Transverse colon (tissue), 3 donors: ENCODE measurements around the gene DLG2.

Experiments used
- POLR2A ChIP-seq: fragments of 450-650 bp; IDR thresholded peaks from one replicate; pipeline ENCODE4 v1.6.1; 2016; ENCODE audit warnings: antibody characterized with exemption, mild to moderate bottlenecking, moderate library complexity
- TF ChIP-seq, protein P1 (sequence below), 5 experiments: fragments of 200-600 bp in 3 of 5; fragments of 450-650 bp in 2 of 5; sonication (generic) in 3 of 5; IDR thresholded peaks; 1 replicate in 2 of 5; 2 replicates in 3 of 5; pipeline ENCODE4 v1.5.1; 2016 to 2017; ENCODE audit warnings: antibody characterized with exemption in 5 of 5, inconsistent platforms in 3 of 5, mild to moderate bottlenecking in 2 of 5, moderate library complexity in 1 of 5

DNA sequence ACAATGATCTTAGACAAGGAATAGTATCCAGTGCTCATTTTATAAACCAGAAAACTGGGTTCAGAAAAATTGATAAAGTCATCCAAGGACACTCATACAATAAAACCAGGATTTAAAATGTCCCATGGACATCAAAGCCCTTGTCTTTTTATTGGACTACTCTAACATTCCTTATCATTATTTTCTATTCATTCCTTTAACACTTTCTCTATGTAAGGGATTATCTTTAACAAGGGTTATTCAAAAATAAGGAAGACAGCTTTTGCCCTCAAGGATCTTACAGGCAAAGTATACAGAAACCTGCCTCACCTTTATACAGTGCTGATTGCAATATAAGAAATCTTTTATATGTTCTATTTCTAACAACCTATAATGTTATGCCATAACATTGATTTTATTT lies 790.8 kb downstream of the DLG2 start:
- TF ChIP-seq, protein P1, sequence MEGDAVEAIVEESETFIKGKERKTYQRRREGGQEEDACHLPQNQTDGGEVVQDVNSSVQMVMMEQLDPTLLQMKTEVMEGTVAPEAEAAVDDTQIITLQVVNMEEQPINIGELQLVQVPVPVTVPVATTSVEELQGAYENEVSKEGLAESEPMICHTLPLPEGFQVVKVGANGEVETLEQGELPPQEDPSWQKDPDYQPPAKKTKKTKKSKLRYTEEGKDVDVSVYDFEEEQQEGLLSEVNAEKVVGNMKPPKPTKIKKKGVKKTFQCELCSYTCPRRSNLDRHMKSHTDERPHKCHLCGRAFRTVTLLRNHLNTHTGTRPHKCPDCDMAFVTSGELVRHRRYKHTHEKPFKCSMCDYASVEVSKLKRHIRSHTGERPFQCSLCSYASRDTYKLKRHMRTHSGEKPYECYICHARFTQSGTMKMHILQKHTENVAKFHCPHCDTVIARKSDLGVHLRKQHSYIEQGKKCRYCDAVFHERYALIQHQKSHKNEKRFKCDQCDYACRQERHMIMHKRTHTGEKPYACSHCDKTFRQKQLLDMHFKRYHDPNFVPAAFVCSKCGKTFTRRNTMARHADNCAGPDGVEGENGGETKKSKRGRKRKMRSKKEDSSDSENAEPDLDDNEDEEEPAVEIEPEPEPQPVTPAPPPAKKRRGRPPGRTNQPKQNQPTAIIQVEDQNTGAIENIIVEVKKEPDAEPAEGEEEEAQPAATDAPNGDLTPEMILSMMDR (IDR thresholded peaks at IDR 0.05), result no peak
- no peak for TF ChIP-seq POLR2A
